ENCODE measurements around the gene CD59.
"Not testable (repeated sequence)": the region's sequence is repeated elsewhere in the genome, so short reads cannot be mapped to it uniquely, and the experiment has no call there.

CD59 gene

GRCh38 chr11:33665350-33666106, 70.7 kb downstream of the CD59 start:
- FAIRE-seq = no peak

GRCh38 chr11:33664827-33665226, 71.4 kb downstream of the CD59 start:
- no peak for FAIRE-seq

- FAIRE-seq = no peak
Measured at GRCh38 chr11:33664166-33664565, 72.1 kb downstream of the CD59 start.

GRCh38 chr11:33663121-33663520, 73.1 kb downstream of the CD59 start:
- no peak for FAIRE-seq

GRCh38 chr11:33661526-33661925, 74.7 kb downstream of the CD59 start:
- FAIRE-seq = not testable (repeated sequence)

- FAIRE-seq = no peak
Measured at GRCh38 chr11:33660962-33661361, 75.3 kb downstream of the CD59 start.

GRCh38 chr11:33659370-33660139, 76.7 kb downstream of the CD59 start:
- FAIRE-seq = no peak

- FAIRE-seq = no peak
Measured at GRCh38 chr11:33658195-33658900, 77.9 kb downstream of the CD59 start.

- FAIRE-seq = no peak
Measured at GRCh38 chr11:33657757-33658156, 78.5 kb downstream of the CD59 start.

- FAIRE-seq = no peak
Measured at GRCh38 chr11:33656768-33657167, 79.5 kb downstream of the CD59 start.

- FAIRE-seq = no peak
Measured at GRCh38 chr11:33655842-33656600, 80.2 kb downstream of the CD59 start.

- no peak for FAIRE-seq
Measured at GRCh38 chr11:33654594-33654993, 81.6 kb downstream of the CD59 start.

Data from islet of Langerhans (tissue), 1 donor.